WTC11 (cell line): ENCODE results near the gene IL17RD.

Source experiments
- CTCF ChIP-seq: fragments of 200-600 bp; IDR thresholded peaks from 2 replicates; pipeline ENCODE4 v1.8.0; 2022; ENCODE audit warnings: antibody characterized with exemption
- HMGA2 ChIP-seq: fragments of 250-450 bp; sonication (Bioruptor Pico); IDR thresholded peaks from 2 replicates; pipeline ENCODE4 v1.4.0; 2021; ENCODE audit warnings: mild to moderate bottlenecking, moderate library complexity
- JUN ChIP-seq: sonication (generic); formaldehyde crosslinking; IDR thresholded peaks from 2 replicates; pipeline ENCODE4 v1.8.0; 2023; ENCODE audit warnings: mild to moderate bottlenecking, missing genetic modification reagents
- NFYB ChIP-seq: sonication (generic); formaldehyde crosslinking; conservative IDR thresholded peaks from 2 replicates; pipeline ENCODE4 v1.8.0; 2022; ENCODE audit warnings: low read depth, missing genetic modification reagents
- PREB ChIP-seq: sonication (generic); formaldehyde crosslinking; IDR thresholded peaks from 2 replicates; pipeline ENCODE4 v1.8.1; 2022; ENCODE audit warnings: mild to moderate bottlenecking, missing genetic modification reagents, moderate library complexity, borderline replicate concordance
- SP1 ChIP-seq: sonication (generic); formaldehyde crosslinking; conservative IDR thresholded peaks from 2 replicates; pipeline ENCODE4 v1.8.1; 2022; ENCODE audit warnings: missing genetic modification reagents
- USF2 ChIP-seq: sonication (generic); formaldehyde crosslinking; IDR thresholded peaks from 2 replicates; pipeline ENCODE4 v1.8.1; 2023; ENCODE audit warnings: mild to moderate bottlenecking, missing genetic modification reagents, moderate library complexity
- ZNF138 ChIP-seq: sonication (generic); formaldehyde crosslinking; conservative IDR thresholded peaks from 2 replicates; pipeline ENCODE4 v1.8.1; 2022; ENCODE audit warnings: mild to moderate bottlenecking, moderate library complexity, missing genetic modification reagents
- ZNF416 ChIP-seq: fragments of 250-450 bp; sonication (Bioruptor Pico); IDR thresholded peaks from 2 replicates; pipeline ENCODE4 v1.9.0; 2021; ENCODE audit warnings: mild to moderate bottlenecking, inconsistent platforms

- TF ChIP-seq HMGA2 (no peak), ZNF138 (CRISPR knock-in tag) (no peak), JUN (CRISPR knock-in tag) (no peak), PREB (no peak), CTCF (no peak), USF2 (CRISPR knock-in tag) (no peak), NFYB (CRISPR knock-in tag) (no peak), ZNF416 (CRISPR knock-in tag) (no peak), SP1 (CRISPR knock-in tag) (no peak)
Measured at GRCh38 chr3:57150113-57150581, 15.0 kb downstream of the IL17RD start.
